ENCODE results near the gene LGALS7.
"Not testable (repeated sequence)": the region's sequence is repeated elsewhere in the genome, so short reads cannot be mapped to it uniquely, and the experiment has no call there.

The LGALS7 gene

GRCh38 chr19:38759590-38760003 lies 13.7 kb downstream of the LGALS7 start:
- TF ChIP-seq CTCF (IDR thresholded peaks at IDR 0.05; ENCODE audit: insufficient read depth, low read depth, low read length, missing control alignments), result no peak
- DNase-seq (ENCODE audit: low read depth), result no peak

GRCh38 chr19:38754196-38754595 lies 19.1 kb downstream of the LGALS7 start:
- not testable (repeated sequence) for H3K4me3 ChIP-seq (ENCODE audit: low read depth, low read length); DNase-seq (ENCODE audit: low read depth)

More at GRCh38 chr19:38759590-38760003, 13.7 kb downstream of the LGALS7 start:
- no peak overlapping the region for H3K4me3 ChIP-seq (ENCODE audit: low read depth, low read length)

- not testable (repeated sequence) for H3K4me3 ChIP-seq (ENCODE audit: low read depth, low read length); DNase-seq (ENCODE audit: low read depth)
Measured at GRCh38 chr19:38753783-38754182, 19.5 kb downstream of the LGALS7 start.

- DNase-seq (ENCODE audit: low read depth), result no peak
- no peak for TF ChIP-seq CTCF (IDR thresholded peaks at IDR 0.05; ENCODE audit: insufficient read depth, low read depth, low read length, missing control alignments)
- H3K4me3 ChIP-seq (ENCODE audit: low read depth, low read length), result no peak overlapping the region
Measured at GRCh38 chr19:38745316-38745715, 28.0 kb downstream of the LGALS7 start.

GRCh38 chr19:38744874-38745273 lies 28.4 kb downstream of the LGALS7 start:
- no peak overlapping the region for H3K4me3 ChIP-seq (ENCODE audit: low read depth, low read length)
- DNase-seq (ENCODE audit: low read depth), result no peak
- no peak for TF ChIP-seq CTCF (IDR thresholded peaks at IDR 0.05; ENCODE audit: insufficient read depth, low read depth, low read length, missing control alignments)

- DNase-seq (ENCODE audit: low read depth), result no peak
- no peak for TF ChIP-seq CTCF (IDR thresholded peaks at IDR 0.05; ENCODE audit: insufficient read depth, low read depth, low read length, missing control alignments)
- no peak within 1 kb of the TSS for H3K4me3 ChIP-seq (ENCODE audit: low read depth, low read length)
Measured at GRCh38 chr19:38744298-38744681, 29.0 kb downstream of the LGALS7 start, which contains the start of gene CAPN12. TSS of gene CAPN12 (minus strand) at chr19:38744474. CDS start at chr19:38744165, 309 bp downstream.

GRCh38 chr19:38743394-38744297 lies 29.7 kb downstream of the LGALS7 start:
- no peak for DNase-seq (ENCODE audit: low read depth)
- no peak for TF ChIP-seq CTCF (IDR thresholded peaks at IDR 0.05; ENCODE audit: insufficient read depth, low read depth, low read length, missing control alignments)
- H3K4me3 ChIP-seq (ENCODE audit: low read depth, low read length), result no peak overlapping the region

GRCh38 chr19:38742906-38743305 lies 30.4 kb downstream of the LGALS7 start:
- DNase-seq (ENCODE audit: low read depth), result no peak
- no peak for TF ChIP-seq CTCF (IDR thresholded peaks at IDR 0.05; ENCODE audit: insufficient read depth, low read depth, low read length, missing control alignments)
- no peak overlapping the region for H3K4me3 ChIP-seq (ENCODE audit: low read depth, low read length)

All from GM12865 (cell line).